Mesenchymal stem cell (in vitro differentiated cells and primary cell): ENCODE data around the gene VAMP1.

Experiments used
- DNase-seq: peaks from one replicate; pipeline ENCODE4 v3.0.0-alpha.2; 2013
- H2AFZ ChIP-seq: one replicate; pipeline ENCODE4 v1.6.1; 2013; ENCODE audit warnings: low read depth, mild to moderate bottlenecking, control low read depth, inconsistent platforms, low read length, moderate library complexity
- H2AK5ac ChIP-seq: 2 replicates; pipeline ENCODE4 v1.6.1; 2013; ENCODE audit warnings: low read length, moderate library complexity, mild to moderate bottlenecking, inconsistent platforms; ENCODE audit not compliant: severe bottlenecking
- H2BK120ac ChIP-seq: one replicate; pipeline ENCODE4 v1.6.1; 2013; ENCODE audit warnings: low read depth, mild to moderate bottlenecking, inconsistent platforms, low read length, moderate library complexity
- H2BK12ac ChIP-seq, 2 experiments: one replicate each; pipeline ENCODE4 v1.6.1; 2013; ENCODE audit warnings: inconsistent platforms in 2 of 2, low read length in 2 of 2, mild to moderate bottlenecking in 2 of 2, moderate library complexity in 2 of 2, control low read depth in 1 of 2
- H2BK15ac ChIP-seq: one replicate; pipeline ENCODE4 v1.6.1; 2013; ENCODE audit warnings: mild to moderate bottlenecking, low read depth, inconsistent platforms; ENCODE audit not compliant: poor library complexity, severe bottlenecking
- H2BK5ac ChIP-seq: 2 replicates; pipeline ENCODE4 v1.6.1; 2013; ENCODE audit warnings: low read depth, mild to moderate bottlenecking, low read length, control low read depth, inconsistent platforms; ENCODE audit not compliant: poor library complexity, severe bottlenecking
- H3K14ac ChIP-seq, 2 experiments: one replicate each; pipeline ENCODE4 v1.6.1; 2013; ENCODE audit warnings: inconsistent platforms in 2 of 2, low read length in 2 of 2, control low read depth in 1 of 2, mild to moderate bottlenecking in 1 of 2, moderate library complexity in 1 of 2
- H3K18ac ChIP-seq, 2 experiments: one replicate each; pipeline ENCODE4 v1.6.1; 2013; ENCODE audit warnings: inconsistent platforms in 2 of 2, low read length in 2 of 2, control low read depth in 1 of 2, low read depth in 1 of 2, mild to moderate bottlenecking in 1 of 2
- H3K23ac ChIP-seq, 2 experiments: one replicate each; pipeline ENCODE4 v1.6.1; 2013; ENCODE audit warnings: inconsistent platforms in 2 of 2, low read length in 2 of 2, mild to moderate bottlenecking in 2 of 2, moderate library complexity in 2 of 2, control low read depth in 1 of 2
- H3K27ac ChIP-seq: 2 replicates; pipeline ENCODE4 v1.5.1; 2013; ENCODE audit warnings: mild to moderate bottlenecking, moderate library complexity, low read length, control low read depth, inconsistent platforms; ENCODE audit not compliant: poor library complexity, severe bottlenecking
- H3K27me3 ChIP-seq, 2 experiments: 2 replicates each; pipeline versions ENCODE4 v1.6.1 to v1.7.0; 2013; ENCODE audit warnings: low read length in 2 of 2, mild to moderate bottlenecking in 2 of 2, moderate library complexity in 2 of 2, control low read depth in 1 of 2, inconsistent platforms in 1 of 2; ENCODE audit not compliant: control insufficient read depth in 1 of 2, insufficient read depth in 1 of 2
- H3K36me3 ChIP-seq, 2 experiments: 2 replicates each; pipeline versions ENCODE4 v1.6.1 to v1.7.0; 2013; ENCODE audit warnings: low read length in 2 of 2, control low read depth in 1 of 2, inconsistent platforms in 1 of 2, low read depth in 1 of 2, mild to moderate bottlenecking in 1 of 2; ENCODE audit not compliant: insufficient read depth in 2 of 2, control insufficient read depth in 1 of 2
- H3K4ac ChIP-seq, 2 experiments: one replicate each; pipeline ENCODE4 v1.6.1; 2013; ENCODE audit warnings: inconsistent platforms in 2 of 2, low read length in 2 of 2, mild to moderate bottlenecking in 2 of 2, moderate library complexity in 2 of 2, control low read depth in 1 of 2, low read depth in 1 of 2
- H3K4me1 ChIP-seq: 2 replicates; pipeline ENCODE4 v1.6.1; 2013; ENCODE audit warnings: low read depth, low read length, control low read depth; ENCODE audit not compliant: control insufficient read depth, insufficient read depth
- H3K4me2 ChIP-seq: 2 replicates; pipeline ENCODE4 v1.6.1; 2013; ENCODE audit warnings: low read length, mild to moderate bottlenecking, inconsistent platforms; ENCODE audit not compliant: poor library complexity, severe bottlenecking
- H3K4me3 ChIP-seq, 2 experiments: 2 replicates each; pipeline versions ENCODE4 v1.5.1 to v1.7.0; 2013; ENCODE audit warnings: low read length in 2 of 2, mild to moderate bottlenecking in 2 of 2, control low read depth in 1 of 2, low read depth in 1 of 2; ENCODE audit not compliant: insufficient read depth in 1 of 2
- H3K79me1 ChIP-seq: replicated peaks from 2 replicates; pipeline ENCODE4 v1.6.1; 2013; ENCODE audit warnings: mild to moderate bottlenecking, control low read depth, low read length, inconsistent platforms; ENCODE audit not compliant: poor library complexity, severe bottlenecking
- H3K9ac ChIP-seq: 2 replicates; pipeline ENCODE4 v1.7.0; 2013; ENCODE audit warnings: mild to moderate bottlenecking, low read length, moderate library complexity
- H3K9me3 ChIP-seq: 2 replicates; pipeline ENCODE4 v1.7.0; 2013; ENCODE audit warnings: mild to moderate bottlenecking, low read length; ENCODE audit not compliant: control insufficient read depth
- H4K8ac ChIP-seq: one replicate; pipeline ENCODE4 v1.6.1; 2013; ENCODE audit warnings: inconsistent platforms, mild to moderate bottlenecking, low read length, moderate library complexity
- H4K91ac ChIP-seq: one replicate; pipeline ENCODE4 v1.6.1; 2013; ENCODE audit warnings: mild to moderate bottlenecking, low read length, inconsistent platforms
- WGBS: methylation state at CpG from one replicate; pipeline ENCODE4 v1.1.7; 2013; ENCODE audit warnings: mixed read lengths; 5-methylcytosine and 5-hydroxymethylcytosine counted together

Gene VAMP1

DNA sequence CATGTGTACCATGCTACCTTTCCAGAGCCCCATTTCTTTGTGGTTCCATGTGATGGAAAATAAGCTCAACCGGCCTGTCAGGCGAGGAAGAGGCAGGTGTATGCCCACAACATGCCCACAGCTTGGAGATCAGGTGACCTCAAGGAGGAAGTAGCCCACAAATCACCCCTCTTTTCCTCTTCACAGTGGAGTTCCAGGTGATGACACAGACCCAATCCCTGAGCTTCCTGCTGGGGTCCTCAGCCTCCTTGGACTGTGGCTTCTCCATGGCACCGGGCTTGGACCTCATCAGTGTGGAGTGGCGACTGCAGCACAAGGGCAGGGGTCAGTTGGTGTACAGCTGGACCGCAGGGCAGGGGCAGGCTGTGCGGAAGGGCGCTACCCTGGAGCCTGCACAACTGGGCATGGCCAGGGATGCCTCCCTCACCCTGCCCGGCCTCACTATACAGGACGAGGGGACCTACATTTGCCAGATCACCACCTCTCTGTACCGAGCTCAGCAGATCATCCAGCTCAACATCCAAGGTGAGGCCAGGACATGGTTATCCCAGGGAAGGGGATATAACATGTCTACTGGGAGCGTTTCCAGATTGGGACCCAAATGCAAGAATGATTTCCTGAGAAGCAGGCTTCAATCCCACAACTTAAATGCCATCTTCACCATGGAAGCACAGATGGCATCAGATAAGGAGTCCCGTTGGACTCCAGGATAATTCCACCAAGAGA, 13.1 kb downstream of the VAMP1 start:
- Histone ChIP-seq H3K23ac (no peak overlapping the region), H3K27me3 (no peaks in the 10 kb centered on the region)
- no peak for DNase-seq

DNA sequence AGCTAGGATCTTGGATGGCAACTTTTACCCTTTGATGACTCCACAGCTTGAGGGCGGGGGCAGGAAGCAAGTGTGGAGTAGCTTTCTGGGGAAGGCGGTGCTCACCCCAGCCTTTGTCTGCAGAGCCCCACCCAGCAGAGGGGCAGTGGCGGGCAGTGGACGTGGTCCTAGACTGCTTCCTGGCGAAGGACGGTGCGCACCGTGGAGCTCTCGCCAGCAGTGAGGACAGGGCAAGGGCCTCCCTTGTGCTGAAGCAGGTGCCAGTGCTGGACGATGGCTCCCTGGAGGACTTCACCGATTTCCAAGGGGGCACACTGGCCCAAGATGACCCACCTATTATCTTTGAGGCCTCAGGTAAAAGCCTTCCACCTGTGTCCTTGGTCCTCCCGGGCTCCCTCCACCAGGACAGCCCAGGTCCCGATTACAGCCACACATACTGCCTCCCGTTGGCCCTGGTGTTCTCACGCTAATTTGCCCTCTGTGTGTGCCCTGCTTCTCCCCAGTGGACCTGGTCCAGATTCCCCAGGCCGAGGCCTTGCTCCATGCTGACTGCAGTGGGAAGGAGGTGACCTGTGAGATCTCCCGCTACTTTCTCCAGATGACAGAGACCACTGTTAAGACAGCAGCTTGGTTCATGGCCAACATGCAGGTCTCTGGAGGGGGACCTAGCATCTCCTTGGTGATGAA, 17.4 kb downstream of the VAMP1 start:
- Histone ChIP-seq H2BK12ac (no peak overlapping the region), H3K27me3 (no peaks in the 10 kb centered on the region), H4K8ac (no peak overlapping the region), H3K9me3 (no peaks in the 10 kb centered on the region), H3K14ac (no peak overlapping the region), H2BK120ac (no peak overlapping the region), H2AK5ac (peak overlapping the region; percentile 43), H3K79me1 (peaks cover 23% of the 10 kb centered on the region), H3K4ac (peak overlapping the region; percentile 25 to 97), H3K4me1 (peaks cover 29% of the 10 kb centered on the region), H3K23ac (no peak overlapping the region), H3K9ac (peak overlapping the region; percentile 97), H2AFZ (no peak overlapping the region), H2BK5ac (no peak overlapping the region), H3K27ac (no peak overlapping the region), H3K36me3 (peaks cover 23 to 36% of the 10 kb centered on the region in 2 experiments), H3K18ac (no peak overlapping the region), H3K4me2 (no peak overlapping the region), H4K91ac (peak overlapping the region; percentile 31), H2BK15ac (peak overlapping the region; percentile 6), H3K4me3 (peak overlapping the region in 1 of 2 experiments; percentile 95)
- DNase-seq: no peak
- 97% methylated on average over 17 of the region's 17 CpGs for WGBS

More for the DNA sequence above, 13.1 kb downstream of the VAMP1 start:
- H3K14ac ChIP-seq: peak overlapping the region in 1 of 2 experiments; percentile 9
- H3K9me3 ChIP-seq: no peaks in the 10 kb centered on the region
- no peak overlapping the region for H3K4me3 ChIP-seq
- no peak overlapping the region for H2BK5ac ChIP-seq
- H2AFZ ChIP-seq: no peak overlapping the region
- no peak overlapping the region for H2AK5ac ChIP-seq
- H2BK120ac ChIP-seq: no peak overlapping the region
- no peak overlapping the region for H4K91ac ChIP-seq
- H3K27ac ChIP-seq: no peak overlapping the region
- peaks cover 48 to 74% of the 10 kb centered on the region in 2 experiments for H3K36me3 ChIP-seq
- H3K4me2 ChIP-seq: no peak overlapping the region
- H2BK12ac ChIP-seq: no peak overlapping the region
- H3K18ac ChIP-seq: no peak overlapping the region
- H3K4me1 ChIP-seq: peaks cover 12% of the 10 kb centered on the region
- no peak overlapping the region for H3K9ac ChIP-seq
- peaks cover 12% of the 10 kb centered on the region for H3K79me1 ChIP-seq
- WGBS: 98% methylated on average over 12 of the region's 12 CpGs
- no peak overlapping the region for H3K4ac ChIP-seq
- no peak overlapping the region for H2BK15ac ChIP-seq
- no peak overlapping the region for H4K8ac ChIP-seq

GRCh38 chr12:6452245-6452943, 18.1 kb downstream of the VAMP1 start:
- H2BK12ac ChIP-seq: peak overlapping the region in 1 of 2 experiments; percentile 90
- H2BK5ac ChIP-seq: peak overlapping the region; percentile 92
- no peaks in the 10 kb centered on the region for H3K27me3 ChIP-seq
- peak overlapping the region; percentile 37 for H2BK120ac ChIP-seq
- H3K9ac ChIP-seq: peak overlapping the region; percentile 97
- peak overlapping the region; percentile 90 for H3K4me2 ChIP-seq
- H3K36me3 ChIP-seq: peaks cover 17 to 35% of the 10 kb centered on the region in 2 experiments
- peak overlapping the region in 1 of 2 experiments; percentile 72 for H3K14ac ChIP-seq
- peak overlapping the region in 1 of 2 experiments; percentile 36 for H3K23ac ChIP-seq
- peak overlapping the region; percentile 100 for H4K8ac ChIP-seq
- peak overlapping the region; percentile 72 to 98 for H3K18ac ChIP-seq
- H4K91ac ChIP-seq: peak overlapping the region; percentile 92
- WGBS: 79% methylated on average over 8 of the region's 9 CpGs
- peak overlapping the region; percentile 85 to 97 for H3K4ac ChIP-seq
- H3K9me3 ChIP-seq: no peaks in the 10 kb centered on the region
- no peak for DNase-seq
- peaks cover 23% of the 10 kb centered on the region for H3K79me1 ChIP-seq
- H3K27ac ChIP-seq: peak overlapping the region; percentile 94
- H2AK5ac ChIP-seq: peak overlapping the region; percentile 71
- peak overlapping the region; percentile 95 for H2BK15ac ChIP-seq
- peak overlapping the region; percentile 57 to 95 for H3K4me3 ChIP-seq
- H3K4me1 ChIP-seq: peaks cover 28% of the 10 kb centered on the region
- H2AFZ ChIP-seq: peak overlapping the region; percentile 2
